Cardiac septum (tissue), 1 donor: ENCODE data around the gene FOXE1. TPM values are rescaled to one million over a fixed set of nuclear protein-coding genes. Genes with fewer than 3 reads are reported as not detected.

Source experiments
- DNase-seq: peaks from one replicate; pipeline ENCODE4 v3.0.0-alpha.2; 2020; ENCODE audit warnings: low spot score
- intact Hi-C: fragments of 100-400 bp; cut with DNase I; formaldehyde crosslinking; loops from one replicate; pipeline ENCODE4 v1.14.0; 2022
- total RNA-seq: library from RNA; stranded (reverse); fragmentation: NEBNext Ultra II Directional; extraction: Animal tissue kit (Norgen Biotek cat#: 25700); gene quantifications from one replicate; pipeline ENCODE4 v1.2.1, GENCODE V29; 2021
- donor health status: DM: no; HTN: no; CAD: no.

Gene FOXE1
- total RNA-seq, 1 donor from 2014 or later, result not detected

DNA sequence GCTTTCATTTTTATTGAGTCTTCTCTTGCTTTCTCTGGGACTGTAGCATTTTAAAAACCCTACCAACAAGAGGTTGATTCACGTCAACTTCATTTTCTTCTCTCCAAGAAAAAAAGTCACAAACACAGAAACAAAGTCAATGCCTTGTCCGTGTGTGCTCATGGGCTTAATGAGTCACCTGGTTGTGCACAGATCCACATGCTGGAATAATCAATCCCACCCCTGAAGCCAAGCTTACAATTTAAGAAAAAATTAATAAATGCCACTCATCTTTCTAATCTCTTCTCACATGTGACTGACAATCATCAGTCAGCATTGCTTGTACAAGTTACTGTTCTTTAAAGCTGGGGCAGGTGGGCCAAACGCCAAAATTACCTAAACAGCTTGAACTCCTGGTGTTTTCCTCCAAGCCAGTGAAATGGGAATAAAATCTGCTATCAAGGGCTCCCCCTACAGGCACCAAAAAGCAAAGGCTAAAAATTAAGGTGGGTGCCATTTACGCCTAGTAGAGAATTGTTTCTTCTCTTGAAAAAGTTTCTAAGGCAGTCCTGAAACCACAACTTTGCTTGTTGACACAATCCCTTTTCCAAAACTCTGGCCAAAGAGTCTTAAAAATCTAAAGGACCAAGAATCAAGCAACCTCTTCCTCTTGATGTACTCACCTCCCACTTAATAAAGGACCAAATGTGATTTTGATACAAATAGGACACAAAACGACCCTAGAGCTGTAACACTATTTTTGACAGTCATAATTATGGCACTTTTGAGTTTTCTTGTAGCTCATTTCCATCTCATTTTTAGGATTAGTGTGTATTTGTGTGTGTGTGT, 47.9 kb downstream of the FOXE1 start:
- intact Hi-C loops, result loop anchor here (2.0 kb wide), 1 partner anchor 190 kb away; no protein-coding TSS in a partner anchor
- DNase-seq, result no peak

DNA sequence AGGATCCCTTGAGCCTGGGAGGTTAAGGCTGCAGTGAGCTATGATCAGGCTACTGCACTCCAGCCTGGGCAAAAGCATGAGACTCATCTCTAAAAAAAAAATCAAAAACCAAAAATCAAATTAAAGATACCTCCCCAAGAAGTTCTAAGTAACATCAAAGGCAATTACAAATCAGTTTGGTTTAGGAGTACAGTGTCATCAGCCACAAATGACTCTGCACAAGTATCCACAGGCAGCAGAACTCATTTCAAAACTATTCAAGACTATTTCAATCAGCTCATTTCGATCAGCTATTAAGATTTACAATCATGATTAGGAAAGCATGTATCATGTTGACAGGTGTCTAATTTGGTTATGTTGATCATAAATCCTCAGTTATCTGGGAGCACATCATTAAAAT, 50.2 kb downstream of the FOXE1 start:
- intact Hi-C loops, result no loop called here
- DNase-seq, result no peak

DNA sequence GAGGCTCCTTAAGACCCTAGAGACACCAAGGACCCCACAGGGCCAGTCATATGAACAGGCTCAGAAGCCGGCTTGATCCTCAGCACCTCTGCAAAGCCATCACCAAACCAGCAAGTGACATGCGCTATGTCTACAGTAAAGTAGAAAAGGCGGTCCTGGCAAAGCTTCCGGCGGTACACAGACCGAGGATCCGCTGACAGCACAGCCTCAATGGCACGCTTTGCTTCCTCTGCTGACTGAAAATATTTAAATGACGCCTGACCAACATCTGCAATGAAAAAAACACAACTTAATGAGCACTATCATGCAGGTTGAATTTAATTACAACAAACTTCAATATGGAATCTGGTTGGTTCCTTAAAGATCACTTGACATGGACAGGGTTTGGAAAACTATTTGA, 51.7 kb downstream of the FOXE1 start:
- intact Hi-C loops, result no loop called here
- DNase-seq, result no peak

DNA sequence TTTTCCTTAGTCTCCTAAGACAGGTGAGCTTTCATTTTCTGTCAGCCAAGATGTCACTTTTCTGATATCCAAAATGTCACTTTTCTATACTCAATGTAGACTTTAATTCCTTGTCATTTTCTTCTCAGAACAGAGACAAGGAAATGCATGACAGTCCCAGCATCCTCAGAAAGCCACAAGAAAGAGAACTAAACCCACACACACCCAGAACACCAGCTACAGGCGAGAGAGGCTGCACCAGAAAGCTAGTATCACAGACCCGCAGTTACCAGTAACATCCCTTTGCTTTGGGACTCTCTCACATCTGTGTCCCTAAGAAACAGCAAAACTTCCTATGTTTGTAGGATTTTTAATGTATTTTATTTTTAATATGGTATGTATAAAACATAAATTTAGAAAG, 52.2 kb downstream of the FOXE1 start:
- intact Hi-C loops, result no loop called here
- DNase-seq, result no peak

Other genes with a start within 250 kb of the FOXE1 start
- 20.8 TPM for gene TSTD2, start 219.9 kb upstream of the FOXE1 start, total RNA-seq
- 18.5 TPM for gene NCBP1, start 219.4 kb upstream of the FOXE1 start, total RNA-seq
- gene XPA, start 155.9 kb upstream of the FOXE1 start, total RNA-seq, result 10.3 TPM
- 7.3 TPM for gene TRMO, start 69.3 kb downstream of the FOXE1 start, total RNA-seq
- 0.48 TPM for gene HEMGN, start 84.9 kb downstream of the FOXE1 start, total RNA-seq
- 69.0 TPM for gene ANP32B, start 130.1 kb downstream of the FOXE1 start, total RNA-seq
- gene NANS, start 203.5 kb downstream of the FOXE1 start, total RNA-seq, result 26.3 TPM